KMS-11 (cell line): ENCODE measurements around the gene ASB10.

Source experiments
- H2AFZ ChIP-seq: fragments of 200-600 bp; sonication (generic); 2 replicates; pipeline ENCODE4 v1.6.1; 2016; ENCODE audit warnings: antibody characterized with exemption, mixed run types, low read depth
- H3K27ac ChIP-seq: fragments of 200-600 bp; sonication (generic); 2 replicates; pipeline ENCODE4 v1.6.1; 2016; ENCODE audit warnings: mild to moderate bottlenecking, mixed run types
- H3K27me3 ChIP-seq: fragments of 200-600 bp; sonication (generic); 2 replicates; pipeline ENCODE4 v1.6.1; 2017; ENCODE audit warnings: mild to moderate bottlenecking, low read depth, mixed run types, moderate library complexity; ENCODE audit not compliant: insufficient read depth
- H3K36me3 ChIP-seq: fragments of 200-600 bp; sonication (generic); 2 replicates; pipeline ENCODE4 v1.6.1; 2017; ENCODE audit warnings: mild to moderate bottlenecking, mixed run types; ENCODE audit not compliant: insufficient read depth
- H3K4me1 ChIP-seq: fragments of 200-600 bp; sonication (generic); 2 replicates; pipeline ENCODE4 v1.6.1; 2016; ENCODE audit warnings: mild to moderate bottlenecking, low read depth, mixed run types; ENCODE audit not compliant: poor library complexity, severe bottlenecking
- H3K4me2 ChIP-seq: fragments of 200-600 bp; sonication (generic); 2 replicates; pipeline ENCODE4 v1.7.0; 2016; ENCODE audit warnings: mild to moderate bottlenecking, mixed run types
- H3K4me3 ChIP-seq: fragments of 200-600 bp; sonication (generic); IDR thresholded peaks from 2 replicates; pipeline ENCODE4 v1.6.1; 2017; ENCODE audit warnings: low read depth, low read length, mixed read lengths; ENCODE audit not compliant: insufficient read depth
- H3K79me2 ChIP-seq: fragments of 200-600 bp; sonication (generic); 2 replicates; pipeline ENCODE4 v1.6.1; 2016; ENCODE audit warnings: low read depth, mixed run types; ENCODE audit not compliant: insufficient read depth
- H3K9ac ChIP-seq: fragments of 200-600 bp; sonication (generic); 2 replicates; pipeline ENCODE4 v1.6.1; 2016; ENCODE audit warnings: mild to moderate bottlenecking, mixed run types
- H4K20me1 ChIP-seq: fragments of 200-600 bp; sonication (generic); 2 replicates; pipeline ENCODE4 v1.6.1; 2016; ENCODE audit warnings: mild to moderate bottlenecking, mixed run types; ENCODE audit not compliant: insufficient read depth
- TF ChIP-seq, protein P1 (sequence below): fragments of 200-600 bp; sonication (generic); conservative IDR thresholded peaks from 2 replicates; pipeline ENCODE4 v1.6.1; 2017; ENCODE audit warnings: low read depth, mild to moderate bottlenecking, antibody characterized with exemption, low read length, moderate library complexity, mixed read lengths

Gene ASB10, protein sequence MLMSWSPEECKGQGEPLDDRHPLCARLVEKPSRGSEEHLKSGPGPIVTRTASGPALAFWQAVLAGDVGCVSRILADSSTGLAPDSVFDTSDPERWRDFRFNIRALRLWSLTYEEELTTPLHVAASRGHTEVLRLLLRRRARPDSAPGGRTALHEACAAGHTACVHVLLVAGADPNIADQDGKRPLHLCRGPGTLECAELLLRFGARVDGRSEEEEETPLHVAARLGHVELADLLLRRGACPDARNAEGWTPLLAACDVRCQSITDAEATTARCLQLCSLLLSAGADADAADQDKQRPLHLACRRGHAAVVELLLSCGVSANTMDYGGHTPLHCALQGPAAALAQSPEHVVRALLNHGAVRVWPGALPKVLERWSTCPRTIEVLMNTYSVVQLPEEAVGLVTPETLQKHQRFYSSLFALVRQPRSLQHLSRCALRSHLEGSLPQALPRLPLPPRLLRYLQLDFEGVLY

DNA sequence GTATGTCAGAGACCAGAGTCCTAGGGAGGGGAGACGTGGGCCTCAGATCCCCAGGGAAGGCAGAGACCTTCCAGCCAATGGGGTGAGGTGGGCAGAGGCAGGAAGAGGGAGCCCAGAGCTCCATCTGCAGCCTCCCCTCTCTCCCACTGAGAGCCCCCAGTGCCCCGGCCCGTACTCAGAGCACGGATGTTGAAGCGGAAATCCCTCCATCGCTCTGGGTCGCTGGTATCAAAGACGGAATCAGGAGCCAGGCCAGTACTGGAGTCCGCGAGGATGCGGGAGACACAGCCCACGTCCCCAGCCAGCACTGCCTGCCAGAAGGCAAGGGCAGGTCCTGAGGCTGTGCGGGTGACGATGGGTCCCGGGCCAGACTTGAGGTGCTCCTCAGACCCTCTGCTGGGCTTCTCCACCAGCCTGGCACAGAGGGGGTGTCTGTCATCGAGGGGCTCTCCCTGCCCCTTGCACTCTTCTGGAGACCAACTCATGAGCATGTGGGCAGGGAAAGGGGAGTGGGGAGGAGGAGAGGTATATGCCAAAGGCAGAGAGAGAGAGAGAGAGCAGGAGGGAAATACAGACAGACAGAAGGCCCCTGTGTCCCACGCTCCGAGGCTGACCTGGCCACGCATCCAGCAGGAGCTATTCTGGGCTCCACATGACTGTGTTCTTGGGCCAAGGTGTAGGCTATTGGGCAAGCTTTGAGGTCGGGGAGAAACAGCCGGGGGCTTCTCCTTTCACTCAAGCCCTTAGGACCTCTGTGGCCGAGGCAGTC, at the start of gene ASB10:
ASB10 (minus strand) TSS at position 611 of the 769 bp plus-strand sequence; CDS start at position 491, 120 bp downstream.
- TF ChIP-seq, protein P1, sequence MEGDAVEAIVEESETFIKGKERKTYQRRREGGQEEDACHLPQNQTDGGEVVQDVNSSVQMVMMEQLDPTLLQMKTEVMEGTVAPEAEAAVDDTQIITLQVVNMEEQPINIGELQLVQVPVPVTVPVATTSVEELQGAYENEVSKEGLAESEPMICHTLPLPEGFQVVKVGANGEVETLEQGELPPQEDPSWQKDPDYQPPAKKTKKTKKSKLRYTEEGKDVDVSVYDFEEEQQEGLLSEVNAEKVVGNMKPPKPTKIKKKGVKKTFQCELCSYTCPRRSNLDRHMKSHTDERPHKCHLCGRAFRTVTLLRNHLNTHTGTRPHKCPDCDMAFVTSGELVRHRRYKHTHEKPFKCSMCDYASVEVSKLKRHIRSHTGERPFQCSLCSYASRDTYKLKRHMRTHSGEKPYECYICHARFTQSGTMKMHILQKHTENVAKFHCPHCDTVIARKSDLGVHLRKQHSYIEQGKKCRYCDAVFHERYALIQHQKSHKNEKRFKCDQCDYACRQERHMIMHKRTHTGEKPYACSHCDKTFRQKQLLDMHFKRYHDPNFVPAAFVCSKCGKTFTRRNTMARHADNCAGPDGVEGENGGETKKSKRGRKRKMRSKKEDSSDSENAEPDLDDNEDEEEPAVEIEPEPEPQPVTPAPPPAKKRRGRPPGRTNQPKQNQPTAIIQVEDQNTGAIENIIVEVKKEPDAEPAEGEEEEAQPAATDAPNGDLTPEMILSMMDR = no peak
- Histone ChIP-seq H3K4me1 (no peaks in the 10 kb centered on the region), H3K36me3 (no peaks in the 10 kb centered on the region), H3K4me2 (no peak within 1 kb of the TSS), H4K20me1 (no peaks in the 10 kb centered on the region), H2AFZ (no peak within 1 kb of the TSS), H3K27ac (no peak within 1 kb of the TSS), H3K79me2 (no peaks in the 10 kb centered on the region), H3K27me3 (peaks cover 61% of the 10 kb centered on the region), H3K9ac (no peak within 1 kb of the TSS), H3K4me3 (no peak within 1 kb of the TSS)

DNA sequence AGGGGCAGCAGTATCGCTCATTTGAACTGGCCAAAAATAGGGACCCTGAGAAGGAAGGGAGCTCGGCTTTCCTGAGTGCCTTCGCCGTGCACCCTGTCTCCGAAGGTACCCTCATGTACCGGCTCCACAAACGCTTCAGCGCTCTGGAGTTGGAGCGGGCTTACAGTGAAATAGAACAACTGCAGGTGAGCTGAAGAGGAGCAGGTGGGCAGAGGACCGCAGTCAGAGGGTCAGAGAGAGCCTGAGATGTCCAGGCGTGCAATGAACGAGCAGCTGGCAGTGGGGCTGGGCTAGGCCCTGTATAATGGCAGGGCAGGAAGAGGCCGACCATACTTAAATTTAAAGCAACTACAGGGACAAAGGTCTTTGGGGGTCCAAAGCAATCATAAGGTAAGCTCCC, 49.4 kb upstream of the ASB10 start:
- peaks cover 34% of the 10 kb centered on the region for H3K79me2 ChIP-seq
- H3K27ac ChIP-seq = no peak overlapping the region
- H2AFZ ChIP-seq = no peak overlapping the region
- TF ChIP-seq, protein P1 = no peak
- H3K4me2 ChIP-seq = no peak overlapping the region
- no peak overlapping the region for H3K4me3 ChIP-seq
- no peaks in the 10 kb centered on the region for H3K27me3 ChIP-seq
- no peaks in the 10 kb centered on the region; the same call in 1 of the 2 replicates for H3K36me3 ChIP-seq
- H3K4me1 ChIP-seq = peaks cover 15% of the 10 kb centered on the region
- no peak overlapping the region for H3K9ac ChIP-seq
- no peaks in the 10 kb centered on the region for H4K20me1 ChIP-seq

DNA sequence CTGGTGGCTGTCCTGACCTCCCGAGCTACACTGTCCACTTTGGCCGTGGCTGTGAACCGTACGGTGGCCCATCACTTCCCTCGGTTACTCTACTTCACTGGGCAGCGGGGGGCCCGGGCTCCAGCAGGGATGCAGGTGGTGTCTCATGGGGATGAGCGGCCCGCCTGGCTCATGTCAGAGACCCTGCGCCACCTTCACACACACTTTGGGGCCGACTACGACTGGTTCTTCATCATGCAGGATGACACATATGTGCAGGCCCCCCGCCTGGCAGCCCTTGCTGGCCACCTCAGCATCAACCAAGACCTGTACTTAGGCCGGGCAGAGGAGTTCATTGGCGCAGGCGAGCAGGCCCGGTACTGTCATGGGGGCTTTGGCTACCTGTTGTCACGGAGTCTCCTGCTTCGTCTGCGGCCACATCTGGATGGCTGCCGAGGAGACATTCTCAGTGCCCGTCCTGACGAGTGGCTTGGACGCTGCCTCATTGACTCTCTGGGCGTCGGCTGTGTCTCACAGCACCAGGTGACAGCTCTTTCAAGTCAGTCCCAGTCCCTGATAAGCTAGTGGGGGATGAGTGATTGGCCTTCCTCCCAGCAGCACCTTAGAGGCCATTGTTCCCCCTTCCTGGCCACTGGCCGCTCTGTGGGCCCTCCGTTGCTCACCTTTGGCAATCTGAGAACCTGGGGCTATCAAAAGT, 48.2 kb upstream of the ASB10 start:
- H2AFZ ChIP-seq = no peak overlapping the region
- no peak overlapping the region for H3K4me3 ChIP-seq
- no peaks in the 10 kb centered on the region for H3K27me3 ChIP-seq
- H3K79me2 ChIP-seq = peaks cover 34% of the 10 kb centered on the region
- H3K4me1 ChIP-seq = peaks cover 21% of the 10 kb centered on the region
- H3K4me2 ChIP-seq = no peak overlapping the region
- no peak overlapping the region for H3K27ac ChIP-seq
- no peaks in the 10 kb centered on the region; the same call in 1 of the 2 replicates for H3K36me3 ChIP-seq
- H4K20me1 ChIP-seq = no peaks in the 10 kb centered on the region
- no peak overlapping the region for H3K9ac ChIP-seq
- TF ChIP-seq, protein P1 = no peak

DNA sequence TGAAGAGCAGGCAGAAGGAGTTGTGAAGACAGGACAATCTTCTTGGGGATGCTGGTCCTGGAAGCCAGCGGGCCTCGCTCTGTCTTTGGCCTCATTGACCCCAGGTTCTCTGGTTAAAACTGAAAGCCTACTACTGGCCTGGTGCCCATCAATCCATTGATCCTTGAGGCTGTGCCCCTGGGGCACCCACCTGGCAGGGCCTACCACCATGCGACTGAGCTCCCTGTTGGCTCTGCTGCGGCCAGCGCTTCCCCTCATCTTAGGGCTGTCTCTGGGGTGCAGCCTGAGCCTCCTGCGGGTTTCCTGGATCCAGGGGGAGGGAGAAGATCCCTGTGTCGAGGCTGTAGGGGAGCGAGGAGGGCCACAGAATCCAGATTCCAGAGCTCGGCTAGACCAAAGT, 46.8 kb upstream of the ASB10 start:
- no peaks in the 10 kb centered on the region for H3K27me3 ChIP-seq
- H3K79me2 ChIP-seq = peaks cover 34% of the 10 kb centered on the region
- no peaks in the 10 kb centered on the region for H4K20me1 ChIP-seq
- peaks cover 21% of the 10 kb centered on the region for H3K4me1 ChIP-seq
- H3K36me3 ChIP-seq = no peaks in the 10 kb centered on the region; the same call in 1 of the 2 replicates
- peak overlapping the region; percentile 54; the same call in 1 of the 2 replicates for H3K27ac ChIP-seq
- H3K9ac ChIP-seq = peak overlapping the region; percentile 80; the same call in 1 of the 2 replicates
- H2AFZ ChIP-seq = no peak overlapping the region
- TF ChIP-seq, protein P1 = no peak
- peak overlapping the region; percentile 67 for H3K4me2 ChIP-seq
- no peak overlapping the region for H3K4me3 ChIP-seq
